Vagina (tissue), 2 donors: ENCODE measurements around the gene NACC2.

Experiments
- POLR2A ChIP-seq, 2 donors: fragments of 450-650 bp; IDR thresholded peaks; one replicate each; pipeline ENCODE4 v1.6.1; 2017; ENCODE audit warnings: antibody characterized with exemption in 2 of 2, mild to moderate bottlenecking in 2 of 2, moderate library complexity in 2 of 2
- POLR2AphosphoS5 ChIP-seq, 2 donors: sonication (generic); formaldehyde crosslinking; IDR thresholded peaks; one replicate each; pipeline ENCODE4 v1.9.0; 2017; ENCODE audit warnings: antibody characterized with exemption in 2 of 2, mild to moderate bottlenecking in 2 of 2, low read depth in 1 of 2; ENCODE audit not compliant: insufficient read depth in 1 of 2
- TF ChIP-seq, protein P1 (sequence below), 3 experiments: fragments of 450-650 bp in 2 of 3; fragments of 200-600 bp in 1 of 3; sonication (generic) in 1 of 3; IDR thresholded peaks; one replicate each; pipeline ENCODE4 v1.5.1; 2017 to 2019; ENCODE audit warnings: antibody characterized with exemption in 3 of 3, mild to moderate bottlenecking in 2 of 3, moderate library complexity in 2 of 3

DNA sequence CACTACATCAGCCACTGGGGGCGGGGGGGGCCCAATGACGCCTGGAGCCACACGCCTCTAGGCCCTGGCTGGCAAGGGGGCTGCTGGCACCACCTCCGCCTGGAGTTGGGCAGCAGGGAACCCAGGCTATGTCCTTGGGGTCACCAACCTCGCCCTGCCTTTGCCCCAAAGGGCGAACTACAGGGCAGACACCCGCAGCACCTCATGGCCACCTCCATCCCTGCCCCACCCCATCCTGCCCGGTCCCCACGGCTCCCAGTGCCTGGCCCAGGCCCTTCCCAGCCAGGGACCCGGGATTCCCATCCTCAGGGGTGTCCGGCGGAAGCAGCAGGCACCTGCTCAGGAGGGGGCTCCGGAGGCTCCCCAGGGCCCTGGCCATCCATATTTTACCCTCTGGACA is 37.0 kb downstream of the NACC2 start:
- TF ChIP-seq, protein P1, sequence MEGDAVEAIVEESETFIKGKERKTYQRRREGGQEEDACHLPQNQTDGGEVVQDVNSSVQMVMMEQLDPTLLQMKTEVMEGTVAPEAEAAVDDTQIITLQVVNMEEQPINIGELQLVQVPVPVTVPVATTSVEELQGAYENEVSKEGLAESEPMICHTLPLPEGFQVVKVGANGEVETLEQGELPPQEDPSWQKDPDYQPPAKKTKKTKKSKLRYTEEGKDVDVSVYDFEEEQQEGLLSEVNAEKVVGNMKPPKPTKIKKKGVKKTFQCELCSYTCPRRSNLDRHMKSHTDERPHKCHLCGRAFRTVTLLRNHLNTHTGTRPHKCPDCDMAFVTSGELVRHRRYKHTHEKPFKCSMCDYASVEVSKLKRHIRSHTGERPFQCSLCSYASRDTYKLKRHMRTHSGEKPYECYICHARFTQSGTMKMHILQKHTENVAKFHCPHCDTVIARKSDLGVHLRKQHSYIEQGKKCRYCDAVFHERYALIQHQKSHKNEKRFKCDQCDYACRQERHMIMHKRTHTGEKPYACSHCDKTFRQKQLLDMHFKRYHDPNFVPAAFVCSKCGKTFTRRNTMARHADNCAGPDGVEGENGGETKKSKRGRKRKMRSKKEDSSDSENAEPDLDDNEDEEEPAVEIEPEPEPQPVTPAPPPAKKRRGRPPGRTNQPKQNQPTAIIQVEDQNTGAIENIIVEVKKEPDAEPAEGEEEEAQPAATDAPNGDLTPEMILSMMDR (IDR thresholded peaks at IDR 0.05) = no peak
- TF ChIP-seq POLR2AphosphoS5 (IDR thresholded peaks at IDR 0.05; ENCODE audit: insufficient read depth in 1 of 2, low read depth in 1 of 2) = no peak
- no peak for TF ChIP-seq POLR2A (IDR thresholded peaks at IDR 0.05)
